Hematopoietic multipotent progenitor cell treated with erythropoietin and hydrocortisone succinate and interleukin-3 and kit ligand, for 6 days (in vitro differentiated cells): ENCODE results near the gene EFHC2.
A peak's percentile ranks its signal among the peaks of the same experiment; 100 is the strongest.

ENCODE experiments used
- DNase-seq: peaks from one replicate; pipeline ENCODE4 v3.0.0-alpha.2; 2015

Gene EFHC2, protein sequence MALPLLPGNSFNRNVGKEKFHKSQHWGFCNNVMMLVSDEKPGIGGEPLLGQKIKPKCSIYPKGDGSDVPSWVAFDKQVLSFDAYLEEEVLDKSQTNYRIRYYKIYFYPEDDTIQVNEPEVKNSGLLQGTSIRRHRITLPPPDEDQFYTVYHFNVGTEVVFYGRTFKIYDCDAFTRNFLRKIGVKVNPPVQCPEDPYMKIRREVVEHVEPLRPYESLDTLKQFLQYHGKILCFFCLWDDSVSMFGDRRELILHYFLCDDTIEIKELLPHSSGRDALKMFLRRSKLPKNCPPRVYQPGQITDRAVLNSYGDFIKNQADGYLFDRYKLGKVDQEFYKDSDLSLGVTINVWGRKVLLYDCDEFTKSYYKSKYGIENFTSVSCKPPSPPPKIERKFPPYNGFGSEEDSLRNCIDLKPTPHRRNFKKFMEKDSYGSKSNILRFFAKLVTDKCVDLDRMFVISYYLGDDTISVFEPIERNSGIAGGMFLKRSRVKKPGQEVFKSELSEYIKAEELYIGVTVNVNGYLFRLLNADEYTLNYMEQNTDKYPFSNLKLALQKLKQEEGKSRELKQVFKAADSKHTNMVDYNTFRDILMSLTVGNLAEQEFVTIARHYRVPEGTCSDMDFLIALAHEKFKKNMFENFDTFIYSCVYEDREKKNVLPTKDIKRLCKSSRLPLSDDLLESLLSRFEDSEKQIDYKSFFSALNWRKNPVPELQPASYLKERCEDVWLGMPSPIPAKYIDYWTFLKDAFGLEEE

DNA sequence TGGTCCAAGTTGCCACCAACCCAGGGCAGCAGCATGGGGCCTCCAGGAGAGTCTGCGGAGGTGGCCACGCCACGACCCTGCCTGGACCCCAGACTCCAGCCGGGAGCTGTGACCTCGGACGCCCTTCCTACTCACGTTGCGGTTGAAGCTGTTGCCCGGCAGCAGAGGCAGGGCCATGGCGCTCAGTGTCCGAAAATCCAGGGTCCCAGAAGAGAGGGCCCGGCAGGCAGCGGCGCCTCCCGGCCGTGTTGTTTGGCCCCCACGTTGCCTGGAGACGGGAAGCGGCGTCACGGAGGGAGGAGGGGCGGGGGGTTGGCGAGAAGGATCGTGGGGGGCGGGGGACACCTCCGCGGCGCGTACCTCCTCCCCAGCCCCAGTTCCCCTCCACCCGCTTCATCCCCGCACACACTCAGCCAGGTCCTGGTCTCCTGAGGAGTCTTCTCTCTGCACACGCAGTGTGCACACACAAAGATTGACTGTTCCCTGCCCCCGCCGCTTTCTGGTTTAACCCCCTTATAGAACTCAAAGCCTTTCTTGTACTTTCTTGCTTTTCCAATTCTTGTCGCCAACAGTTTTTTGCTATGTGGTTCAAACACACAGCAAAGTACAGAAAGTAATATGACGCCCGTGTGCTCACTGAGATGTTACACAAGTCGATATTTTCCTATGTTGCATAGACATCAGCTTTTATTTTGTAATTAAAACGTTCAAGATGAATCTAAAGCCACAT, at the start of gene EFHC2:
TSS of gene EFHC2 (minus strand) at position 261 of the 730 bp plus-strand sequence. CDS start at position 177, 84 bp downstream.
- peak; percentile 31 for DNase-seq

DNA sequence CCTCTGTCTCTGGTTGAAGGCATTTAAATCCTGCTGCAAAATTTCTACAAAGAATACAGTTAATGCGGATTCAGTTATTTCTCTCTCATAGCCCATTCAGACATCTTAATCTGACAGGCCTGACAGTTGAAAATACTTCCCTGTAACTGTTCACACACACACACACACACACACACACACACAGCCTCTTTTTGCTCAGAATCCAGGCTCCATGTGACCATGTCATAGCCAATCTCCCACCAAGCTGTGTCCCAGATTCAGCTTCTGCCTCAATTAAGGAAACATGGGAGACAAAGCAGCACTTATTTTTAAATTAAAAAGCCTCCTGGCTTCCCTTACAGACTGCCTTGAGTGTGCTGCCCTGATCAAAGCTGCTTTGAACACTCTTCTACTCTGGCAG, 49.3 kb upstream of the EFHC2 start:
- no peak for DNase-seq

DNA sequence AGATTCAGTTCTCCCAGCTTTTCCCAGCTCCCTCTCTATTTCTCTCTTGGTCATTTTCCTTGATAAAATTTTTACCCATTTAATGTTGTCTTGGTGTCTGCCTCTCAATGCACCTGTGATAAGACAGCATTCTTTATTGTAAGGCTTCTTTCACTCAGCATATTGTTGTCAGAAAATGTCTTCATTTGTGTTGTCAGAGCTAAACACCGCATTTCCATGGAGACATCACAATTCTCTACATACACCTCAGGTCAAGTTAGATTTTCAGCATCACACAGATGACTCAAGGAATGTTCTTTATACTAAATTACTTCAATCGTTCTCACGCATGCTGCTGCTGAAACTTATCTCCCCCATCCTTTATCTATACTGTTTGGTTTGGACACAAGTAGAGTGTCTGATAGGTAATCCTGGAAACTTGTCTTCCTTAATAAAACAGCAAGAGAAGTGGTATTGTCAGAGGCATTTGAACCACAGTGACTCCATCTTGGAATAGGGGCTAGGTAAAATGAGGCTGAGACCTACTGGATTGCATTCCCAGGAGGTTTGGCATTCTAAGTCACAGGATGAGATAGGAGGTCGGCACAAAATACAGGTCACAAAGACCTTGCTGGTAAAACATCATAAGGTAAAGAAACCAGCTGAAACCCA, 41.3 kb upstream of the EFHC2 start:
- DNase-seq, result no peak

DNA sequence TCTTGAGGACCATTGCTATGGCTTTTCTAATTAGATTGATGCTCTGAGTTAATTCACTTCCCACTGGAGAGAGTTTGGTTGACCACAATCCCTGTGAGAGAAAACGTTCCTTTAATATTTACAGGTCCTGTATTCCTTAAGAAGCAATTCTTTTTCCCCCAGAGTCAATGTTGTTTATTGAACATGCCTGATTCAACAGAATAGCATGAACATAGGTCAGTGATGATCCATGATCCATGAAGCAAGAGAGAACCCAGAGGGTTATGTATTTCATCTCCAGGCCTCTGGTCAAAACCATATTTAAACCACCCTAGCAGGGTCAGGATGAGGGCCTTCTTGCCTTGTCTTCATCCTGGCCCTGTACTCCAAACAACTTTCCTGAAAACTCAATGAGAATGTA, 39.4 kb upstream of the EFHC2 start:
- no peak for DNase-seq

DNA sequence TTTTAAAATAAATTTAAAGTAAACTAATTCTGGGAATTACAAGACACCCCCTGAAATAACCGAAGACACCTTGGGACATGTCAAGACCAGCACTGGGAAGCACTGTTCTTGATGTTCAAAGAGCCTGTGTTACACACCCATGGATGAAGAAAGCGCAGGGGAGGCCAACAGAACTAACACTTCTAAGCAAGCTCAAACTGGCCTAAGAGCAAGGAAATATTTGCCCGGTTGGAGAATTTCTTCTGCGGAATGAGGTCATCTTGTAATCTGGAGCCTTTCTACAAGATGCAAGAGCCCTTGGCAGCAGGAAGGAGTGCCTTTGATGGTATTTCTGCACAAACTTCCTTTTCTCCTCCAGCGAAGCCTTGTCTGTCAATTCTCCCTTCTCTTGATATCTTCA, 9.3 kb upstream of the EFHC2 start:
- DNase-seq, result no peak

GRCh38 chrX:44349561-44349960, 6.1 kb upstream of the EFHC2 start:
- no peak for DNase-seq

DNA sequence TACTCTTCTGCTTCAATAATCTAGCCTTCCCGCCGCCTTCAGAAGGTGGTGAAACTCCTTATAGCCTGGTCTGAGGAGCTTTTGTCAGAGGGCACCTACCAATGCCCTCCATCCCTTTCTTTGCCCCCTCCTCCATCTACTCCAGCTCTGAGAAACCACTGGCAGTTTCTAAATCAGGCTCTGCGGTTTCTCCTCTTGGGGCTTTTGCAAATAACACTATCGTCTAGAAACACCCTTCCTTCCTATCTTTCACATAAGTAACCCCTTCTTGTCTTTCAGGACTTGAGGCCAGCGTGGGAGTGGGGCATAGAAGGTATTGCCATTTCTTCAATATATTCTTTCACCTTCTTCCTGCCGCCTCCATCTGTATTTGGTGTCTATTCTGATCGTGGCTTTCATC, 1.2 kb upstream of the EFHC2 start:
- DNase-seq, result peak; percentile 85

DNA sequence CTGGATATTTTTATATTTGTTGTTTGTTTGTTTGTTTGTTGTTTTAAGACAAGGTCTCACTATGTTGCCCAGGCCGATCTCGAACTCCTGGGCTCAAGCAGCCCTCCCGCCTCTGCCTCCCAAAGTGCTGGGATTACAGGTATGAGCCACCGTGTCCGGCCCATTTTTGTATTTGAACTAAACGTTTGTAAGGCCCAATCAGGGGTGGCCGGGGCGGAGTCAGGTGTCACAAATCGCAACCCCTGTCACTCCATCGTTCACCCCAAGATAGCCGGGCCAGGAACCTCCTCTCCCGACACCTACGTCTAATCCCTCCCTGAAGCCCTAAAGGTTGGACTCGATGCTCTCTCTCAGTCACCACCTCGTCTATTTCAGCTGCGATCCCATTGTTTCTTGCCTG, 722 bp upstream of the EFHC2 start:
- DNase-seq, result peak; percentile 73

- peak; percentile 12 for DNase-seq
Observed at GRCh38 chrX:44342866-44343265, 606 bp downstream of the EFHC2 start.

DNA sequence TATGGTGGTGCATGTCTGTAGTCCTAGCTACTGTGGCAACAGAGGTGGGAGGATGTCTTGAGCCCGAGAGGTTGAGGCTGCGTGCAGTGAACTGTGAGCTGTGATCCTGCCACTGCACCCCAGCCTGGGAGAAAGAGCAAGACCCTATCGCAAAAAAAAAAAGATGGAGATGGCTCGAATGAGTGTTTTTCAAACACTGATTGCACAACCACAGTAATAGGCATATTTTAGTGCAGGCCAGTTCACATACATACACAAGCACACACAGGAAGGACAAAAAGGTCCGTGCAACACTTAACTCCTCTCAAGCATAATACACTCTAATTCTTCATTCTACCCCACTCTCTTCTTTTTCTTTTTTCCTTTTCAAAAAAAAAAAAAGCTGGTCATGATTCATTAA, 5.1 kb downstream of the EFHC2 start:
- DNase-seq, result no peak

- no peak for DNase-seq
Observed at GRCh38 chrX:44332437-44332836, 11.0 kb downstream of the EFHC2 start.

GRCh38 chrX:44330227-44330626, 13.2 kb downstream of the EFHC2 start:
- DNase-seq, result peak; percentile 22

DNA sequence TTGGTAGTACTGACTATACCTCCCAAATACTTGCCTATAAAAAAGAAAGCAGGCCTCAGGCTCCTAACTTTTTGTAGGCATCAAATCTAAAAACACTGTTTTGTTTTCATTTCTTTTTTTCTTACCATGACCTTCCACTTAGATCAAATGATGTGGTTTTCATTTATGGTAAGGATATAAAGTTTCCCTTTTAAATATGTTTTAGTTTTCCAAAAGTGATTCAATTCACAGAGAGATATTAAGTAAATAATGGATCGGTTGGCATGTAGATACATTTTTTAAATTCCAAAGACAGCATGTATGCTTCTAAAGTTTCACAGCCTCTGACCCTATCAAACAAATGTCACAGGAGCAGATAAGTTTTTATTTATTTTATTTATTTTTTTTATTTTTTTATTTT, 23.9 kb downstream of the EFHC2 start:
- no peak for DNase-seq

DNA sequence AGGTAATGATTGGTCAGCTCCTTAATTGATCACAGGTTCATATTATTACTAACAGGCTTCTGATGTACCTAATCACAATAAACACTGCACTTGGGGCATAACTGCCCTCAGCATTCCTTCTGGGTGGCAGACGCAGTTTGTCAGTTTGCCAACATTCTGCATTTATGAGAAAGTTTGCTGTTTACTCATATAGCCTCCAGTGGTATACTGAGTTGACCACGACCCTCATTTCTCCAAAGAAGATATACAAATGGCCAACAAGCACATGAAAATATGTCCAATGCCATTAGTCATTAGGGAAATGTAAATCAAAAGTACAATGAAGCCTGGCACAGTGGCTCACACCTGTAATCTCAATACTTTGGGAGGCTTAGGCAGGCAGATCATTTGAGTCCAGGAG, 26.3 kb downstream of the EFHC2 start:
- DNase-seq, result no peak

DNA sequence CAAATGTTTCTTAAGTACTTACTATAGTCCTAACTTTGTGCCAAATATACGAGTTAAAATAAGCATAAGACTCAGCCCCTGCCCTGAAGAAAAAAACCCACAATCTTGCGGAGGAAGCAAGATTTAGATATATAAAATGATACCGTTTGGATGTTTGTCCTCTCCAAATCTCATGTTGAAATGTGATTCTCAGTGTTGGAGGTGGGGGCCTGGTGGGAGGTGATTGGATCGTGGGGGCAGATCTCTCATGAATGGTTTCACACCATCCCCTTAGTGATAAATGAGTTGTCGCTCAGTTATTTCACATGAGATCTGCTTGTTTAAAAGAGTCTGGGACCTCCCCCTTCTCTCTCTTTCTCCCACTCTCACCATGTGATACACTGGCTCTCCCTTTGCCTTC, 28.7 kb downstream of the EFHC2 start:
- peak; percentile 42 for DNase-seq

DNA sequence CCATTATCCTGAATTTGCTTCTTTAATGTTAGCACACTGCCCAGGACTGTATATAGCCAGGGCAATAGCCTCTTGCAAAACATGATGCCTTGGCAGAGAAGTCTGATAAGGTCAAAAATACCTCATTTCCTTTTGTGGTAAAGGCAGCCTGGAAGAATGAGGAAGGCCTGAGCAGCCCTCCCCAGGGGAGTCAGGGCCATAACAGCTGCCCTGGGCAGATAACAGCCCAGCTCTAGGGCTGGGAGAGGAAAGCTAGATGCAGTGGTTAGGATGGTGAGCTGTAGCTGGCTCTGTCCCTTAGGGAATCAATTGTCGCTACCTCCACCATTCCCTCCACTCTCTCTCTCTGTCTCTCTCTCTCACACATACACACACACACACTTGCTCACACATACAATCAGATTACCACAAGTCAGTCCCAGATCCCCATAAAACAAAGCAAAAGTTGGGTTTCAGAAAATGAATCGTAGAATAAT, 29.2 kb downstream of the EFHC2 start:
- peak; percentile 94 for DNase-seq

DNA sequence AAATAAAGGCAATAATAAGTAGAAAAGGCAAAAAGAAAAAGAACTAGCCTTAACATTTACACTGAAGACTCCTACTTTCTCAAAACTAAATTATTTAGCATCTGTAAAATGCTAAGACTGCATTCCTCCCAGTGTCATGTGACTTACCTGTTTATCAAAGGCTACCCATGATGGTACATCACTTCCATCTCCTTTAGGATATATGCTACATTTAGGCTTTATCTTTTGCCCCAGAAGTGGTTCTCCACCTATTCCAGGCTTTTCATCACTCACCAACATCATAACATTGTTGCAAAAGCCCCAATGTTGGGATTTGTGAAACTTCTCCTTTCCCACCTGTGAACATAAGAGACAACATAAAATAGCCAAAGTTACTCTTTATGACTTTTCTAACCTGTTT, 31.1 kb downstream of the EFHC2 start:
- DNase-seq, result no peak

- no peak for DNase-seq
Observed at GRCh38 chrX:44310227-44310626, 33.2 kb downstream of the EFHC2 start.

- no peak for DNase-seq
Observed at GRCh38 chrX:44308869-44309268, 34.6 kb downstream of the EFHC2 start.

DNA sequence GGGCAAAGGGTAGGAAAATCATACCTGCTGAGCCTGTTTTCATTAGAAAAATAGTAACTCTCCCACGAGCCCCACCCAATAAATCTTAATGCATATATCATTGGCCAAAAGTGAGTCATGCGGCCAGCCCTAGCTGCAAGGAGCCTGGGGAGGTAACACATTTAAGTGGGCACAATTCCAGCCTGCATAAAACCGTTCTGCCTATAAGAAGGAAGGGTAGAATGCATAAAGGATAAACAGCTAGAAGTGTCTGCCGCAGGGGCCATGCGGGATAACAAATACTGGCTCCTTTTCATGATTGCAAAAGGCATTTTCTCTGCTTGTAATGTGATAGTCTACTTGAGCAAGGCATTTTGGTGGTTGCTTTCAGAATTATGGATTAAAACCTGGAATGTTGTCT, 37.1 kb downstream of the EFHC2 start:
- DNase-seq, result no peak

GRCh38 chrX:44305921-44306320, 37.6 kb downstream of the EFHC2 start:
- no peak for DNase-seq

DNA sequence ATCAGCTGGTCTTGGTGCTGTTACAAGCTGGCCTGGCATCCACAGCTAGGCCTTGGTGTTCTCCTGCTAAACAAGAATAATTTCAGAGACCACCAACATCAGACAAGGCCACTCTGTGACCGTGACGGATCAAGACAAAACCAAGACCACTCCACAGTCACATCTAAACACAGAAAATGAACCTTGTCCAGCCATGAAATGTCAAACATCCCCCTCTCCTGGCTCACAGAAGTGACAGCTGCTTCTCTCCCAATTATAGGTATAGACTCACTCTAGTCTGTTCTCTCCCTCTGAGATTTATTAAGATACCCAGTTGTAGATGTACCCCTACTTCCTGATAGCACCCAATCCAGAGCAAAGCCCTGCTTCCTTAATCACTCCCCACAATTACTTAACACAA, 40.4 kb downstream of the EFHC2 start:
- peak; percentile 7 for DNase-seq

GRCh38 chrX:44299177-44299576, 44.3 kb downstream of the EFHC2 start:
- peak; percentile 45 for DNase-seq
